K562 (cell line): ENCODE measurements around the gene RHEX. TPM values are rescaled to one million over a fixed set of nuclear protein-coding genes. Genes with fewer than 3 reads are reported as not detected.

Experiments
- ATAC-seq: fragments of 200-7000 bp; cut with Tn5 transposase; 3 replicates; pipeline ENCODE4 v1.9.1; 2020; ENCODE audit warnings: moderate library complexity
- BruUV-seq: library from RNA; stranded (reverse); fragments of 400-500 nt; replicated peaks from 2 replicates; lab custom pipeline; 2021; lab: Mats Ljungman, UMichigan
- CTCF ChIA-PET: fragments of 300-600 bp; formaldehyde crosslinking; extraction: SDS; loops from one replicate; lab custom pipeline; 2021; ENCODE audit warnings: low intra/inter-chr PET ratio; lab: Yijun Ruan, JAX
- POLR2A ChIA-PET: fragments of 300-600, 350-650 bp; sonication (Branson Sonifier 250); formaldehyde crosslinking; extraction: SDS; loops from one replicate; lab custom pipeline; 2021; ENCODE audit warnings: antibody characterized with exemption, inconsistent platforms; lab: Yijun Ruan, JAX
- DNase-seq, 4 experiments: peaks; one replicate each; pipeline versions ENCODE4 v3.0.0 to v3.0.0-alpha.2; 2011 to 2018; ENCODE audit warnings: low spot score in 3 of 4, mixed read lengths in 3 of 4; ENCODE audit errors: extremely low read depth in 1 of 4
- FAIRE-seq: peaks from 2 replicates; lab custom pipeline; 2011; peaks lifted over from hg19 to GRCh38; lab: Jason Lieb, UNC
- H2AFZ ChIP-seq: 2 replicates; pipeline ENCODE4 v1.6.0; 2011; ENCODE audit warnings: low read depth, low read length, control low read depth, inconsistent platforms
- H3K27ac ChIP-seq: fragments of 200-600 bp; 3 replicates; pipeline ENCODE4 v1.8.0; 2011; ENCODE audit warnings: low read depth, mild to moderate bottlenecking, control low read depth, inconsistent platforms, low read length, moderate library complexity, mixed read lengths; ENCODE audit errors: extremely low read depth
- H3K27me3 ChIP-seq, 2 experiments: fragments of 300-600 bp in 1 of 2; 2 replicates in 1 of 2; 3 replicates in 1 of 2; pipeline versions ENCODE4 v1.6.0 to v1.8.0; 2011; ENCODE audit warnings: inconsistent platforms in 2 of 2, low read length in 2 of 2, mild to moderate bottlenecking in 1 of 2, mixed read lengths in 1 of 2, moderate library complexity in 1 of 2; ENCODE audit not compliant: control insufficient read depth in 2 of 2, insufficient read depth in 2 of 2
- H3K36me3 ChIP-seq: fragments of 300-600 bp; 3 replicates; pipeline ENCODE4 v1.8.0; 2011; ENCODE audit warnings: mild to moderate bottlenecking, low read length, inconsistent platforms; ENCODE audit not compliant: control insufficient read depth, insufficient read depth
- H3K4me1 ChIP-seq, 2 experiments: fragments of 200-600 bp in 1 of 2; replicated peaks in 1 of 2; 2 replicates in 1 of 2; 3 replicates in 1 of 2; pipeline versions ENCODE4 v1.5.1 to v1.8.0; 2011; ENCODE audit warnings: inconsistent platforms in 2 of 2, low read length in 2 of 2, mild to moderate bottlenecking in 1 of 2, mixed read lengths in 1 of 2, moderate library complexity in 1 of 2; ENCODE audit not compliant: control insufficient read depth in 2 of 2, insufficient read depth in 2 of 2
- H3K4me2 ChIP-seq: 2 replicates; pipeline ENCODE4 v1.6.1; 2011; ENCODE audit warnings: low read length, control low read depth, inconsistent platforms, mixed read lengths; ENCODE audit not compliant: insufficient read depth
- H3K4me3 ChIP-seq: fragments of 200-600 bp; sonication (generic), shearing (Covaris generic); 2 replicates; pipeline ENCODE4 v1.5.1; 2016; ENCODE audit warnings: control low read depth, inconsistent platforms
- H3K79me2 ChIP-seq: fragments of 200-600 bp; 3 replicates; pipeline ENCODE4 v1.8.0; 2011; ENCODE audit warnings: low read length, inconsistent platforms; ENCODE audit not compliant: control insufficient read depth, insufficient read depth
- H3K9ac ChIP-seq, 2 experiments: 2 replicates each; pipeline versions ENCODE4 v1.6.0 to v1.6.1; 2011; ENCODE audit warnings: low read depth in 2 of 2, low read length in 2 of 2, control low read depth in 1 of 2, inconsistent platforms in 1 of 2, mild to moderate bottlenecking in 1 of 2, mixed read lengths in 1 of 2; ENCODE audit not compliant: insufficient read depth in 1 of 2
- H3K9me1 ChIP-seq: one replicate; pipeline ENCODE4 v1.6.0; 2011; ENCODE audit warnings: inconsistent platforms, mild to moderate bottlenecking, low read length, moderate library complexity; ENCODE audit not compliant: control insufficient read depth, insufficient read depth
- H3K9me3 ChIP-seq: replicated peaks from 2 replicates; pipeline ENCODE4 v1.5.1; 2011; ENCODE audit warnings: low read depth, low read length, inconsistent platforms; ENCODE audit not compliant: control insufficient read depth, insufficient read depth
- H4K20me1 ChIP-seq: replicated peaks from 2 replicates; pipeline ENCODE4 v1.6.1; 2011; ENCODE audit warnings: low read length, inconsistent platforms, mixed read lengths; ENCODE audit not compliant: control insufficient read depth, insufficient read depth
- EHMT2 ChIP-seq: fragments of 450-650 bp; IDR thresholded peaks from 2 replicates; pipeline ENCODE4 v1.6.1; 2018; ENCODE audit warnings: antibody characterized with exemption
- HDAC1 ChIP-seq, 2 experiments: fragments of 450-650 bp; IDR thresholded peaks; 2 replicates each; pipeline ENCODE4 v1.6.1; 2016 to 2017; ENCODE audit warnings: inconsistent platforms in 1 of 2, mild to moderate bottlenecking in 1 of 2, moderate library complexity in 1 of 2
- HNRNPL ChIP-seq: fragments of 200-400 bp; formaldehyde crosslinking; IDR thresholded peaks from 2 replicates; pipeline ENCODE4 v1.6.1; 2017; ENCODE audit warnings: low read depth, mild to moderate bottlenecking, low read length
- HNRNPLL ChIP-seq: fragments of 200-400 bp; formaldehyde crosslinking; IDR thresholded peaks from 2 replicates; pipeline ENCODE4 v1.6.1; 2017; ENCODE audit warnings: low read length, low read depth, mild to moderate bottlenecking; ENCODE audit not compliant: poor library complexity, severe bottlenecking
- TAF9B ChIP-seq: fragments of 450-650 bp; IDR thresholded peaks from 2 replicates; pipeline ENCODE4 v1.6.1; 2018; ENCODE audit warnings: mild to moderate bottlenecking; ENCODE audit not compliant: partially characterized antibody
- TBL1XR1 ChIP-seq, 2 experiments: IDR thresholded peaks; 2 replicates each; pipeline ENCODE4 v1.6.1; 2012; ENCODE audit warnings: improper control_type of control experiment in 2 of 2, low read length in 2 of 2, mild to moderate bottlenecking in 1 of 2
- ZNF354B ChIP-seq: fragments of 250-450 bp; sonication (Bioruptor Pico); IDR thresholded peaks from 2 replicates; pipeline ENCODE4 v1.4.0; 2020
- WGBS: fragments of 100-300 bp; shearing (Covaris generic); methylation state at CpG from one replicate; pipeline ENCODE4 v1.1.6; 2016; ENCODE audit warnings: low coverage, mixed read lengths; ENCODE audit not compliant: insufficient coverage; ENCODE audit errors: missing lambda C conversion rate; 5-methylcytosine and 5-hydroxymethylcytosine counted together
- in situ Hi-C: fragments of 300-500 bp; cut with MboI; formaldehyde crosslinking; loops from 4 replicates; pipeline ENCODE4 v1.15.0; 2018; ENCODE audit warnings: inconsistent platforms, mixed read lengths
- intact Hi-C: fragments of 100-400 bp; cut with micrococcal nuclease; formaldehyde crosslinking; loops from 2 replicates; pipeline ENCODE4 v1.14.2; 2022
- polyA plus RNA-seq, 8 experiments: library from polyadenylated mRNA; depleted of rRNA in 4 of 8; stranded (reverse) in 5 of 8; unstranded in 3 of 8; fragments of >200 nt; fragmentation: Nextera tagmentation in 2 of 8; fragmentation: Illumina TruSeq in 1 of 8; extraction: Ambion mirVana in 2 of 8; extraction: Trizol in 1 of 8; gene quantifications; 2 replicates each; pipeline versions ENCODE4 v1.2.1 to v1.2.3, GENCODE V29; 2011 to 2014; ENCODE audit warnings: inconsistent platforms in 1 of 8, missing spikeins in 1 of 8
- total RNA-seq, 7 experiments: library from RNA; depleted of rRNA in 6 of 7; stranded (reverse); fragments of >200 nt in 6 of 7; fragmentation: Illumina TruSeq in 2 of 7; extraction: Trizol in 2 of 7; gene quantifications; 2 replicates each; pipeline versions ENCODE4 v1.2.1 to v1.2.3, GENCODE V29; 2011 to 2021; ENCODE audit warnings: low replicate concordance in 1 of 7
- TF ChIP-seq, protein P1 (sequence below): fragments of 250-450 bp; sonication (Bioruptor Pico); IDR thresholded peaks from 2 replicates; pipeline ENCODE4 v1.8.0; 2021; ENCODE audit warnings: borderline replicate concordance, mild to moderate bottlenecking, moderate library complexity; ENCODE audit not compliant: poor library complexity, severe bottlenecking
- TF ChIP-seq, protein P2 (sequence below): sonication (generic); formaldehyde crosslinking; IDR thresholded peaks from 2 replicates; pipeline ENCODE4 v1.8.0; 2022; ENCODE audit warnings: missing genetic modification reagents, mild to moderate bottlenecking, borderline replicate concordance
- TF ChIP-seq, protein P3 (sequence below): fragments of 250-450 bp; sonication (Bioruptor Pico); IDR thresholded peaks from 2 replicates; pipeline ENCODE4 v1.9.0; 2021; ENCODE audit warnings: mild to moderate bottlenecking, inconsistent platforms
- TF ChIP-seq, protein P4 (sequence below), 2 experiments: IDR thresholded peaks in 1 of 2; conservative IDR thresholded peaks in 1 of 2; 2 replicates each; pipeline ENCODE4 v1.6.1; 2016; ENCODE audit warnings: low read depth in 2 of 2, mild to moderate bottlenecking in 1 of 2, missing compliant biosample characterization in 1 of 2, missing genetic modification characterization in 1 of 2, moderate library complexity in 1 of 2

Gene RHEX
- total and polyA plus RNA-seq, 9 of the 15 experiments (the other 6 are each of a cell fraction or from before 2014, with no cell fraction given), result not detected

DNA sequence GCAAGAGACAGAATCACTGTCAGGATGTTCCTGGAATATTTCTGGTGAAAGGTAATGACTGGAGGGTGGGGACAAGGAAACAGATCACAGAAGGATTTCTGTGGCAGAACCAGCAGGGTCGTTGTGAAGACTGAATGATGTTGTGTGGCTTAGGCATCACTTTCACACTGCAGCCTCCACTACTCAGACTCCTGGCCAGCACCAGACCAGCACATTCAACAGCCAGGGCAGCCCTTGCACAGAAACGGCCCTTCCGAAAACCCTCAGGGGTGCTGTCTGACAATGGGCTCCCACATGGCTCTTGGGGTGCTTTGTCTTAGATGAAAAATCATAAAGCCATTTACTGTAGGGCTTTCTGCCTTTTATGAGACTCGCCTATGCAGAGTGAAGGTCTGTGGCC is 46.0 kb upstream of the RHEX start:
- Histone ChIP-seq H3K4me1 (peaks cover 10 to 16% of the 10 kb centered on the region in 2 experiments; a peak in 4 of 5 replicates), H3K79me2 (no peaks in the 10 kb centered on the region), H3K27ac (no peak overlapping the region), H3K9me1 (no peaks in the 10 kb centered on the region), H3K9me3 (no peaks in the 10 kb centered on the region), H4K20me1 (no peaks in the 10 kb centered on the region; the same call in none of the 2 replicates), H2AFZ (no peak overlapping the region), H3K27me3 (peaks cover 20 to 50% of the 10 kb centered on the region in 2 experiments), H3K4me3 (no peak overlapping the region), H3K4me2 (no peak overlapping the region), H3K9ac (no peak overlapping the region), H3K36me3 (no peaks in the 10 kb centered on the region)
- intact Hi-C loops (no loop called here), in situ Hi-C loops (no loop called here)
- BruUV-seq, result no TSS peak
- ATAC-seq, result no peak
- TF ChIP-seq, protein P1, sequence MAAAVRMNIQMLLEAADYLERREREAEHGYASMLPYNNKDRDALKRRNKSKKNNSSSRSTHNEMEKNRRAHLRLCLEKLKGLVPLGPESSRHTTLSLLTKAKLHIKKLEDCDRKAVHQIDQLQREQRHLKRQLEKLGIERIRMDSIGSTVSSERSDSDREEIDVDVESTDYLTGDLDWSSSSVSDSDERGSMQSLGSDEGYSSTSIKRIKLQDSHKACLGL (CRISPR knock-in tag), result no peak
- TF ChIP-seq TAF9B (no peak), HNRNPL (no peak), ZNF354B (no peak), TBL1XR1 (IDR thresholded peaks at IDR 0.05; ENCODE audit: low read length in 2 of 2) (no peak), HDAC1 (IDR thresholded peaks at IDR 0.05) (no peak), HNRNPLL (no peak), EHMT2 (no peak)
- TF ChIP-seq, protein P2, sequence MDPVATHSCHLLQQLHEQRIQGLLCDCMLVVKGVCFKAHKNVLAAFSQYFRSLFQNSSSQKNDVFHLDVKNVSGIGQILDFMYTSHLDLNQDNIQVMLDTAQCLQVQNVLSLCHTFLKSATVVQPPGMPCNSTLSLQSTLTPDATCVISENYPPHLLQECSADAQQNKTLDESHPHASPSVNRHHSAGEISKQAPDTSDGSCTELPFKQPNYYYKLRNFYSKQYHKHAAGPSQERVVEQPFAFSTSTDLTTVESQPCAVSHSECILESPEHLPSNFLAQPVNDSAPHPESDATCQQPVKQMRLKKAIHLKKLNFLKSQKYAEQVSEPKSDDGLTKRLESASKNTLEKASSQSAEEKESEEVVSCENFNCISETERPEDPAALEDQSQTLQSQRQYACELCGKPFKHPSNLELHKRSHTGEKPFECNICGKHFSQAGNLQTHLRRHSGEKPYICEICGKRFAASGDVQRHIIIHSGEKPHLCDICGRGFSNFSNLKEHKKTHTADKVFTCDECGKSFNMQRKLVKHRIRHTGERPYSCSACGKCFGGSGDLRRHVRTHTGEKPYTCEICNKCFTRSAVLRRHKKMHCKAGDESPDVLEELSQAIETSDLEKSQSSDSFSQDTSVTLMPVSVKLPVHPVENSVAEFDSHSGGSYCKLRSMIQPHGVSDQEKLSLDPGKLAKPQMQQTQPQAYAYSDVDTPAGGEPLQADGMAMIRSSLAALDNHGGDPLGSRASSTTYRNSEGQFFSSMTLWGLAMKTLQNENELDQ (CRISPR knock-in tag), result no peak
- TF ChIP-seq, protein P3, sequence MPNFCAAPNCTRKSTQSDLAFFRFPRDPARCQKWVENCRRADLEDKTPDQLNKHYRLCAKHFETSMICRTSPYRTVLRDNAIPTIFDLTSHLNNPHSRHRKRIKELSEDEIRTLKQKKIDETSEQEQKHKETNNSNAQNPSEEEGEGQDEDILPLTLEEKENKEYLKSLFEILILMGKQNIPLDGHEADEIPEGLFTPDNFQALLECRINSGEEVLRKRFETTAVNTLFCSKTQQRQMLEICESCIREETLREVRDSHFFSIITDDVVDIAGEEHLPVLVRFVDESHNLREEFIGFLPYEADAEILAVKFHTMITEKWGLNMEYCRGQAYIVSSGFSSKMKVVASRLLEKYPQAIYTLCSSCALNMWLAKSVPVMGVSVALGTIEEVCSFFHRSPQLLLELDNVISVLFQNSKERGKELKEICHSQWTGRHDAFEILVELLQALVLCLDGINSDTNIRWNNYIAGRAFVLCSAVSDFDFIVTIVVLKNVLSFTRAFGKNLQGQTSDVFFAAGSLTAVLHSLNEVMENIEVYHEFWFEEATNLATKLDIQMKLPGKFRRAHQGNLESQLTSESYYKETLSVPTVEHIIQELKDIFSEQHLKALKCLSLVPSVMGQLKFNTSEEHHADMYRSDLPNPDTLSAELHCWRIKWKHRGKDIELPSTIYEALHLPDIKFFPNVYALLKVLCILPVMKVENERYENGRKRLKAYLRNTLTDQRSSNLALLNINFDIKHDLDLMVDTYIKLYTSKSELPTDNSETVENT, result no peak
- TF ChIP-seq, protein P4, sequence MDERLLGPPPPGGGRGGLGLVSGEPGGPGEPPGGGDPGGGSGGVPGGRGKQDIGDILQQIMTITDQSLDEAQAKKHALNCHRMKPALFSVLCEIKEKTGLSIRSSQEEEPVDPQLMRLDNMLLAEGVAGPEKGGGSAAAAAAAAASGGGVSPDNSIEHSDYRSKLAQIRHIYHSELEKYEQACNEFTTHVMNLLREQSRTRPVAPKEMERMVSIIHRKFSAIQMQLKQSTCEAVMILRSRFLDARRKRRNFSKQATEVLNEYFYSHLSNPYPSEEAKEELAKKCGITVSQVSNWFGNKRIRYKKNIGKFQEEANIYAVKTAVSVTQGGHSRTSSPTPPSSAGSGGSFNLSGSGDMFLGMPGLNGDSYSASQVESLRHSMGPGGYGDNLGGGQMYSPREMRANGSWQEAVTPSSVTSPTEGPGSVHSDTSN (CRISPR knock-in tag; IDR thresholded peaks at IDR 0.05; ENCODE audit: low read depth), result no peak
- TF ChIP-seq, protein P4 (tag; conservative IDR thresholded peaks at IDR 0.05; ENCODE audit: low read depth), result no peak
- WGBS, result 2% methylated on average over 4 of the region's 4 CpGs
- DNase-seq, result no peak
- no peak for FAIRE-seq
- ChIA-PET CTCF (no interaction called here), POLR2A (interaction anchor here (0.7 to 1.0 kb wide), 2 partner anchors 36 to 358 kb away, joined by 3 read pairs; no protein-coding TSS in a partner anchor)
